ENCODE data around the gene PPM1F.

PPM1F gene, protein sequence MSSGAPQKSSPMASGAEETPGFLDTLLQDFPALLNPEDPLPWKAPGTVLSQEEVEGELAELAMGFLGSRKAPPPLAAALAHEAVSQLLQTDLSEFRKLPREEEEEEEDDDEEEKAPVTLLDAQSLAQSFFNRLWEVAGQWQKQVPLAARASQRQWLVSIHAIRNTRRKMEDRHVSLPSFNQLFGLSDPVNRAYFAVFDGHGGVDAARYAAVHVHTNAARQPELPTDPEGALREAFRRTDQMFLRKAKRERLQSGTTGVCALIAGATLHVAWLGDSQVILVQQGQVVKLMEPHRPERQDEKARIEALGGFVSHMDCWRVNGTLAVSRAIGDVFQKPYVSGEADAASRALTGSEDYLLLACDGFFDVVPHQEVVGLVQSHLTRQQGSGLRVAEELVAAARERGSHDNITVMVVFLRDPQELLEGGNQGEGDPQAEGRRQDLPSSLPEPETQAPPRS

DNA sequence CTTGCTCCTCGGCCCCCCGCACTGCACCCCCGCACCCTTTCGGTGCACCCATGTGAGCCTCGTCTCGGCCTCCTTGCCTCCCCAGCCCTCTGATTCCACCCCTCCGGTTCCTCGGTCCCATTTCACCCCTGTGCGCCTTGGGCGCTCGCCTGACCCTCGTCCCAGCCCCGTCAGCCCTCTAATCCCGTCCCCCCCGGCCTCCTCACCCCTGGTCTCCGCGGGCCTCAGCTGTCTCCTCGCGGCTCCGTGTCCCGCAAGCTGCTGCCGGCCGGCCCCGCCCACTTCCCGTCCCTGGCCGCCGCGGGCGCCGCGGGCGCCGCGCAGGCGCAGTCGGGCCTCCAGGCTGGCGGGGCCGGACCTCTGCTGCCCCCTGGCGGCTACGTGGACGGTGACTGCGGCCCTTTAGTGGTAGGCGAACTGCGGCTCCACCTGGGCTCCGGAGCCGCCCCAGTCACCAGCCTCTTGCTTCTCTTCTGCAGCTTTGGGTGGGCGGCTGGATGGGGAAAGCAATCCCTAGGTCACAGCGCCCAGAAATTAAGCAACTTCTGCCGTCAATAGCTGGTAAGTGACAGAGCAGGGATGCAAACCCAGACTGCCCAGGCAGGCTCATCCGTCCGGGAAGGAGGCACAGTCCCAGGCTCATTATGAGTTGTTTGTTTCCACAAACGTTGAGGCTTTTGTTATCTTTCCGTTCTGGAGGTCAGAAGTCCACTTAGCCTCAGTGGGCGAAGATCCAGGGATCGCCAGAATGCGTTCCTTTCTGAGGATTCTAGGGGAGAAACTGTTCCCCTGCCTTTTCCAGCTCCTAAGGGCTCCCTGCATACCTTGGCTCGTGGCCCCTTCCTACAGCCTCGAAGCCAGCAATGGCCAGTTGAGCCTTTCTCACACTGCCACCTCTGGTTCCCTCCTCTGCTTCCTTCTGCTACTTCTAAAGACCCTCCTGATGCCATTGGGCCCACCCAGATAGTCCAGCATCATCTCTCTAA lies at the start of gene PPM1F:
PPM1F (minus strand) TSS at position 263 of the 986 bp plus-strand sequence. CDS start 6,800 bp downstream, outside the sequence.
- no peak for DNase-seq (ENCODE audit: low read depth, low spot score)

DNA sequence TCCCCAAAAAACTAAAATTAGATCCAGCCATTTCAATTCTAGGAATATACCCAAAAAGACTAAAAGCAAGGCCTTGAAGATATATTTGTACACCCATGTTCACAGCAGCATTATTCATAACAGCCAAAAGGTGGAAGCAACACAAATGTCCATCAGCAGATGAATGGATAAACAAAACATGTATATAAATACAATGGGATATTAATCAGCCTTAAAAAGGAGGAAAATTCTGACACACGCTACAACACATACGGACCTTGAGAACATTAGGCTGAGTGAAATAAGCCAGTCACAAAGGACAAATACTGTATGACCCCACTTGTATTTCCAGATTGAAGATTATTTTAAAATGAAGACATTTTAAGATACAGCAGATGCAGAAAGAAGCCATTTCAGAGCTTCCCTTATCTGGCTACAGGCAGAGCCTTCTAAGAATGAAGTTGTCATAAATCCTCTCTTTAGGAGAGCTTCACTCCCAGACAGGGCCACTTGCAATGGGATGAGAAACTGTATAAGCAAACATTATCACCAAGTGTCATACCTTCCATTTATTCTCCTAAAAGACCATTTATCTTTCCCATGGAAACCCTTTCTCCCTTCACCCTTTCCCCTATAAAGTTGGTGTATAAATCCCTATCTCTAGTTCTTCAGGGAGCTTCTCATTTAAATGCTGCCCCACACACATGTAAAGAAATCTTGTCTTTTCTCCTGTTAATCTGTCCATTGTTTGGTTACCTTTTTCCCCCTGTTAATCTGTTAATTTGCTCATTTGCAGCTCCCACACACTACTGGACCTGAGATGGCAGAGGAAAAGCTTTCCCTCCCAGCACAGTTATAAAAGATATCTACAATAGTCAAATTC lies 49.2 kb upstream of the PPM1F start:
- no peak for DNase-seq (ENCODE audit: low read depth, low spot score)

DNA sequence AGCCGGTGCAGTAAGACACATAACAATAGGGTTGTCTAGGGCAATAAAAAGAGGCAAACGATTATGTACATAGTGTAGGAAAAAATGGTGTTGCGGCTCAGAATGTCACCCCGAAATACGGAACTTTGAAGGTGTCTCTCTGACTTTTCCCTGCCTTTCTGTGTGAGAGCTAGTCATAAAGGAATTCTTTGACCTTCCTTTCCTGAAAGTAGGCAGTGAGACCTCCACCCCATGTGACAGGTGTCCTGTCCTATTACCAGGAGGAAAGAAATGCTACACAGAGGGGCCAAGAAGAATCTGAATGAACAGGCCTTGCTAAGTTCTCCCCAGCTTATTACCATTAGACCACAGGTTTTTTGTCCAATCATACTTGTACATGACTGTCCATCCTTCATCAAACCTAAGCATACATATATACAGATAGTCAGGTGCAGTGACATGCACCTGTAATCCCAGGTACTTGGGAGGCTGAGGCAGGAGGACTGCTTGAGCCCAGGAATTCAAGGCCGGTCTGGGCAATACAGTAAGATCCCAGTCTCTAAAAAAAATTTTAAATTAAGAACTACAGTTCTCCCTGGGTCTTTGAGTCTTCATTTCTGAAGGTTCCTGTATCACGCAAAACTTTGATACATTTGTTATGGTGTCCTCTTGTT lies 46.1 kb upstream of the PPM1F start:
- no peak for DNase-seq (ENCODE audit: low read depth, low spot score)

DNA sequence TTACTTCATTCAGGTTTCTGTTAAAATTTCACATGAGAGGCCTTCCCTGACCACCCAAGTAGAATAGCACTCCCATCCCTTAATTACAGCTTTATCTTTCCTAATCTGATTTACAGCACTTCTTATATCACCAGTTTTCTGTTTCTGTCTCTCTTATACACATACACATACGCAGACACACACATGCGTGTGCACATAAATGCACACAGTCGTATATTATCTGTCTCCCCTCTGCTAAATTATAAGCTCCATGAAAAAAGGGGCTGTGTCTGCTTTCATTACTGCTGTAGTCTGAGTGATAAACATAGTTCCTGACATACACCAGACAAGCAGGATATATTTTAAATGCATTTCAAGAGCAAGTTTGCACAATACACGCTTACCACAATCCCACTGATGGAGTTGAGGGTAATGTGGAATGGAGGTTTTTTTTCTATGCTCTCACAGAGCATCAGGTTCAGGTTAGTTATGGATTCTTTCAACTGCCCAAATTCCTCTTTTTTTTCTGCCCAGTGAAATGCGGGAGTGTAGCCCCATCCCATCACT lies 43.6 kb upstream of the PPM1F start:
- no peak for DNase-seq (ENCODE audit: low read depth, low spot score)

DNA sequence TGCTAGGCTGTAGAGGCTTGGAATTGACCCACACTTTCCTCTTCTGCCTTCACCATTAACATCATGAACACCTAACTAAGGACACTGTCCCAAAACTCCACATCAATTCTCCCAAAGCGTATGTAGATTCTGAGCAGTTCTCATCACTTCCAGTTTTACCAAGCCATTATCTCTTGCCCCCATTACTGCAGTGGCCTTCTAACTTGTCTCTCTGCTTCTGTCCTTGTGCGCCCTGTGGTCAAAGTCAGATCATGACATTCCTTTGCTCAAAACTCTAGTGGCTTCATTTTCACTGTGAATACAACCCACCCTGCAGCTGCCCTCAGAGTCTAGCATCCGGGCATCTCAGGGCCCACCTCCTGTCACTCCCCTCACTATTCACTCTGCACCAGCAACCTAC lies 43.0 kb upstream of the PPM1F start:
- DNase-seq (ENCODE audit: low read depth, low spot score): no peak

DNA sequence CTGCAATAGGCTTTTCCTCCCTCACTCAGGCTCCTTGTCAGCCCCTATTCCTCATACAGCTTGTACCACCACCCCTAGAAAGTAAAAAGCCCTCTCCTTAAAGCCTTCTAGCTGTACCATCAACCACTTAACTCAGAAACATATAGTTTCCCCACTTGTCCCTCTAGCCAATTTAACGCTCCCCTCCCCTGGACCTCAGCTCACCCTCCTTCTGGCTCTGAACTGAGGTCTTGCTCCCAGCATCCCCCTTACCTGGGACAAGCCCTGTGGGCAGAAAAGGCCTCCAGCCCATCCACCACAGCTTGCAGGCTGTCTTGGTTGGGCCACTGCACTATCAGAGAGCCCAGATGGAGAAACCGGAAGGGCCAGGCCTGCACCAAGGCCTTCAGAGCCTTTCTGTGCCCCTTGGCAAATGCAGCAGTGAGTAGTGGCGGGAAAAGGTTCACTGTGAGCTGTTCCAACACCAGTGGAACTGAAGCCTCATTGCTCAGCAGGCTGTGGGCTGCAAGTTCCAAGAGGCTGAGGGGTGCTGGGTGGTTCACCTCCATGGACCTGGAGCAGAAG lies 42.3 kb upstream of the PPM1F start:
- no peak for DNase-seq (ENCODE audit: low read depth, low spot score)

DNA sequence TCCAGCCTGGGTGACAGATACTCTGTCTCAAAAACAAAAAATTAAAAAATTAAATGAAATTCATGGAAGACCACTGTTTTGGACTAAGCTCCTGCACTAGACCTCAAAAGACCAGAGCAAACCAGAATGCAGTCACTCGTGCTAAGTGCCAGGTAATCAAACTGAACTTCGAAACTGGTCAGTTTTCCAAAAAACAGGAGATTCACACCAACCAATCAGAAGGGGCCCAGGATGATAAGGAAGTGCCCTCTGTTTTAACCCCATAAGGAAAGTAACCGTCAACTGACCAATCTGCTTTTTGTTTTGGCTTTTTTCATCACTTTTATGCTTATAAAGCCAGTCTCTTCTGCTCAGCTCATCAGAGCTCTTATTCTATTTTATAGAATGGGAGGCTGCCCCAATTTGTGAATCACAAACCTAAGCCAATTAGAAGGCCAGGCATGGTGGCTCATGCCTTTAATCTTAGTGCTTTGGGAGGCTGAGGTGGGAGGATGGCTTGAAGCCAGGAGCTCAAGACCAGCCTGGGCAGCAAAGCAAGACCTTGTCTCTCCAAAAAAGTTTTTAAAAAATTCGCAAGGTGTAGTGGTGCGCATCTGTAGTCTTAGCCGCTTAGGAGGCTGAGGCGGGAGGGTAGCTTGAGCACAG lies 40.1 kb upstream of the PPM1F start:
- DNase-seq (ENCODE audit: low read depth, low spot score): no peak

DNA sequence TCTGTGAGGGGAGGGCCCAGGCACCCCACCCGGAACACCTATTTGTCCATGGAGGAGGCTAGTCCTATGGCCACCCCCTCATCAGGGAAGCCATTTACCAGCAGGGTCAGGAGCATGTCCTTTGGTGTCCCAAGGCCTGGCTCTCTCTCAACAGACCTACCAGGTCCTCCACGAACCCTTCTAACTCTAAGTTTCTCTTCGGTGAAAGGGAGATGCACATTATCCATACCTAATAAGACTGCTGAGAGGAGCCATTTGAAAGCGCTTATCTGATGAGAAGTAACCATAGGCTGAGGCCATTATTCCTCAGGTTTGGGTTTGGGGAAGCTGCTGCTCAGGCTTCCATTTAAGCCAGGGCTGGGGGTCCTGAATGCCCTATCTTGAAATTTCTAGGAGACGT lies 39.1 kb upstream of the PPM1F start:
- DNase-seq (ENCODE audit: low read depth, low spot score): no peak

DNA sequence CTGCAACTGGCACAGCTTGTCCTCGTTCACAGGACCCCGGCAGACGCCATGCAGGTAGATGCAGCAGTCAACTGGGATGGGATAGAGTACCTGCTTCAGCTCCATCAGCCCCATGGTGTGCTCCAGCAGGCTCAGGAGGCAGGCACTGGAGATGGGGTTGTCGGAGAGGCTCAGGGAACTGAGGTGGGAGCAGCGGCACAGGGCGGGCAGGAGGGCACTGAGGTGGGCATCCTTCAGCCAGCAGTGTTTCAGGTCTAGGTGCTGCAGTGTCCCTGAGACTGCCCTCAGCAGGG lies 38.6 kb upstream of the PPM1F start:
- DNase-seq (ENCODE audit: low read depth, low spot score): no peak

DNA sequence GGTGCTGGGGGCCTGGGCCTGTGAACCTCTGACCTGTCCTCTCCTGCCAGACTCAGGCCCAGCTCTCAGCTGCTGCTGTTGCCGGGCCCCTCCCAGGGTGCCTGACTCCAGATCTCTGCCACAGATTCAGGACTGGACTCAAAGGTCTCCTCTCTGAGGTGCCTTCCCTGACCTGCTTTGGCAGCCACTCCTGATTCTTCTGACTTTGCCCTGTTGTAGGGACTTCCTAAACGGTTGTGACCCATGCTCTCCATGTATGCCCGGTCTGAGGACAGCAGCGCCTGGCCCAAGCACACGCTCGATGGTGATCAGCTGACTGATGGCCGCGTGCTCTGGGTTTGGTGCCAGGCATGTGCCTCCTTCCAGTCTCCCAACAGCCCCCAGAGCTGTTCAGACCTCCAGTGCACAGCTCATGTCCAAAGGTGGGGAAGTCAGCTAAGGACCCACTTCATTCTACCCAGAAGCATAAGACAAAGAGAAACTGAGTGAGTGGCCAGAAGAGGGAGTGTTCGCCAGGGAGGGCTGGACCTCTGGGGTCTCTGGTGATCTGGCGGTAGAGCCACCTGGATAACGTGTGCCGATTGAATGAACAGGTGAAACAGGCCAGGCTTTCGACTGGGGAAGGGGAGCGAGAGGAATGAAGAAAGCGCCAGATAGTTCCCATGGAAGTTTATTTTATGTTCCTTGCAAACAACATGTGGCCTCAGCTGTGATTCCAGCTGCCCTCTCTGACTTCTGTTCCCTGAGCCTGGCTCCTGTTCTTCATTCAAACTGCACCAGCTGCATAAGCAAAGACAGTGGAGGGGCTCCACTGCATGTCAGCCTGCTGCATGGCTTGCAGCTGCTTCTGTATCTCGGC lies 38.0 kb upstream of the PPM1F start:
- DNase-seq (ENCODE audit: low read depth, low spot score): no peak

DNA sequence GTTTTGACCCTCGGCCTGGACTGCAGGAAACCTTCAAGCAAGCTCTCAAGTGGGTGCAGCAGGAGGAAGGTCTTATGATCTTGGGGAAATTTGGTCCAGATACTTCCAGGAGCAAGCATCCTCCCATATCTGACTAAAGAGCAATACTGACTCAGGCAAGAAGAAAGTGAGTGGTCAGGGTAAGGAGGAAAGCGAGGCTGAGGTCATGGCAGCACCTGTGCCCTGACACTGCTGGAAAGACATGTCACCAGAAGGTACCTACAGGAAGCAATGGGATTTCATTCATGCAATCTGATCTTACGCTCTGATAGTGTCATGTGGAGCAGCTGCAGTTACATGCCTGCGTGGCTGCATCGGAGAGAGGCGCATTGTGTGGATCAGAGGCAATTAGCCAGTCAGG lies 36.4 kb upstream of the PPM1F start:
- no peak for DNase-seq (ENCODE audit: low read depth, low spot score)

DNA sequence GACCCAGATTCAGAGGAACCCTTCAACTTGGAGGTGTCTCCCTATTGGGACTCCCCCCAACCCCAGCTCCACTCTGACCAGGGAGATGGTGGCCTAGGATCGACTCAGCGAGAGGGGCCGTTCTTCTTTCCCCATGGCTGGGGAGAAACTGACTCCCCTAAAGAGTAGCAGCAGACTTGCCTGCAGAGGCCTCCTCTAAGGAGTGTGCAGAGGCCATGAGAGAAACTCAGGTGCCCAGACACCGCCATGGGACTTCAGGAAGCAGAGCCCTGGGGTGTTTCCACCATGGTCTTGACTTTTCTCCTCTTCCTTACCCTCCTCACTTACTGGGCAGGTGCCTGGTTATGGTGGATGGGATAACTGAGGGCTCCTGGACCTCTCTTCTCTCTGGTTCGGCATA lies 32.6 kb upstream of the PPM1F start:
- DNase-seq (ENCODE audit: low read depth, low spot score): no peak

DNA sequence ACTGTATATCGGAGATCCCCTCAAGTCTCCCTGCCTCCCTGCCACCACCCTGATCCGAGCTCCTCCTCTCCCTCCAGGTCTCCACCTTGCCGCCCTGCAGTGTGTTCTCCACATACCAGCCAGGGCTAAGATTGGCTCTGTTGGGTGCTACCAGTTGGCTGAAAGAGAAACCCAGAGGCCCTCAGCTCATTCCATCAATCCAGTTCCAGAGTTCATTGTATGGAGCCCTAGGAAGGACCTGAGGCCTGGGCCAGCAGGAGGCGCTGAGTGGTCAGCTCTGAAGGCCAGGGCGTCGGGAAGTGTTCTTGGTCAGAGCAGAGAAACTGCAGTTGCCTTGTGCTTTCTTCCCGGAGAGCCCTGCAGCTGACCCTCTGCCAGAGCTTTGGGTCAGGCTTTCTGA lies 32.1 kb upstream of the PPM1F start:
- DNase-seq (ENCODE audit: low read depth, low spot score): no peak

DNA sequence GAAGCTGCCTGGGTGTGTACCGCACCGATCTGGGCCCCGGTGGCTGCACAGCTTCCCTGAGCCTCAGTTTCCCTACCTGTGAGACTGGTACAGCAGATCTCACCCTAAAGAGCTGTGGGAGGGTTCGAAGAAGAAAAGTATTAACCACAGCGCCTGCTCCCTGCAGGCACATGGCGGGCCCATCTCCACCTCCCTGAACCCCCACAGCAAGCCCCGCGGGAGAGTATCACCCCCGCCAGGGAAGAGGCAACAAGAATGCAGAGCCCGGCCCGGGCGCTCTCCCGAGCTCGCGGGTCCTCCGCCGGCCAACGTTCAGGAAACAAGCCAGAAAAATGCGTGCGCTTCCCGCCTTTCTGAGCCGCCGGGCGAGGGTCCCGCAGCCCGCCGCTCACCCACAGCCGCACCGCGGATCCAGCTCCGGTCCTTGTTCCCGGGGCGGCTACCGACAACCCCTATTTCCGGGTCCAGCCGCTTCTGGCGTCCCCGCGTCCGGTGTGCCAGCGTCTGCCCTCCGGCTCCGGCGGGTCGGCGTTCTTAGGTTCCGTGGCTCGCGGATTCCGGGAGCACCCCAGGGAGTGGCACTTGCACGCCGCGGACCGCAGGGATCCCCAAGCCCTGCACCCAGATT lies 29.8 kb upstream of the PPM1F start, which contains the start of gene TOP3B:
TOP3B (minus strand) TSS at position 450 of the 628 bp plus-strand sequence. CDS start 7,078 bp downstream, outside the sequence.
- no peak for DNase-seq (ENCODE audit: low read depth, low spot score)

DNA sequence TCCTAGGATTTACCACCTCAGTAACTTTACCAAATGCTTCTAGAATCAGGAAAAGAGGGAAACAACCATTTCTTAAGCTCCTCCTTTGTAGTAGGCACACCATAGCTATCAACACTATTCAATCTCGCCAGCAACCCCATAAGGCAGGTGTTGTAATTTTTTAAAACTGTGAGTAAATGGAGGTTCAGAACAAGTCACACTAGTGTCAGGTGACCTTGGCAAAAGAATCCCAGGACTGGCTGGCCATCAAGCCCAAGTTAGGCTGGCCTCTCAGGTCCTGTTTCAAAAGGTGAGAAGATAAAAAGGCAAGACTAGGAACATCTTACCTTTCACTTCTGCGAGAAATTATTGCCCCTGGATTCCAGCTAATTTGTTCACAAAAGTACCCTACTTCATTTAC lies 29.2 kb upstream of the PPM1F start:
- DNase-seq (ENCODE audit: low read depth, low spot score): no peak

DNA sequence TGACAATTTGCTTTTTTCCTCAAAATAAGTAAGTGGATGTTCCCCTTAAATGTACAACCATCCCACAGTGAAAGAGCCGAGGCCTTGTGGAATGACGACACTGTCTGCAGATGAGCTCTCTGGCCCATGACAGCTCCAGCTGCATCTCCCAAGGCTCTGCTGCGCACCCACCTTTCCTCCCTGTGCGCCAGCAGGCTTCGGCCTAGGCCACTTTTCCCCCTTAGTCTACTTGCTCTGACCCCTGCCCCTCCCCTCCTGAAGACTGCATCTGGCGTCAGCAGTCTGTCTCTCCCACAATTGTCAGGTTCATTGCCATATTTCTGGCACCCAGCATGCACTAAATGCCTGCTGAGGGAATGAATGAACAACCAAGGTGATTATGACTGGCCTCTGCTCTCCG lies 27.9 kb upstream of the PPM1F start:
- DNase-seq (ENCODE audit: low read depth, low spot score): no peak

DNA sequence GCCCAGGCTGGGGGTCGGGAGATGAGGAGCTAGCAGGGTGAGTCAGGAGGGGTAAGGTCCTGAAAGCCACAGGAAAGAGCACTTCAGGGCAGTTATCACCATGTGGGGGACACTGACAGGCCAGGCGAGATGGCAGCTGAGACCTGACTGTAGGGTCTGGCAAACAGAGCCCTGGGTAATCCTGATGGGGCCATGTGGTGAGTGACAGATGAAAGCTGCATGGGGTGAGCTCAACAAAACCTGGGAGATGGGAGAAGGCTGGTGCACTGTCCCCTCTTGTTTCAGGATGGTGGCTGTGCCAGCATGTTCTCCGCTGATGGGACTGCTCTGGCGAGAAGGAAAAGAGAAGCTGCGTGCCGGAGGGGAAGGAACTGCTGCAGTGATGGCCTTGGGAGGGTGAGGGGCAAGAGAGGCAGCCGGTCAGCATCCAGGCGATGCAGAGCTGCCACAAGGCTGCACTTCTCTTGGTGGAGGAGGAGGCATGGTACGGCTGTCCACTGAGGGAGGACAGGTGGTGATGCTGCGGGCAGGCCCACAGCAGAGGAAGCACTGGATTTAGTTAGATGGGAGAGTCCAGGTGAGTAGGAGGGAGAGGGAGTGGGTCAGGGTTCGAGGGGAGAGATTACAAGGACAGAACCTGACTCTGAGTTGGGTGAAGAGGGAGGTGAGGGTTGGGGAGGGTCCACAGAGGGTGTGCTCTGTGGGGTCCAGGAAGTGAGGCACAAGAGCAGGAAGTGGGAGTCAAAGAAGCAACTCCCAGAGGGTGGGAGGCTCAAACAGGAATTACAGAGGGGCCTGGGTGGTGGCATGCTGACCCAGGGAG lies 26.1 kb upstream of the PPM1F start:
- no peak for DNase-seq (ENCODE audit: low read depth, low spot score)

DNA sequence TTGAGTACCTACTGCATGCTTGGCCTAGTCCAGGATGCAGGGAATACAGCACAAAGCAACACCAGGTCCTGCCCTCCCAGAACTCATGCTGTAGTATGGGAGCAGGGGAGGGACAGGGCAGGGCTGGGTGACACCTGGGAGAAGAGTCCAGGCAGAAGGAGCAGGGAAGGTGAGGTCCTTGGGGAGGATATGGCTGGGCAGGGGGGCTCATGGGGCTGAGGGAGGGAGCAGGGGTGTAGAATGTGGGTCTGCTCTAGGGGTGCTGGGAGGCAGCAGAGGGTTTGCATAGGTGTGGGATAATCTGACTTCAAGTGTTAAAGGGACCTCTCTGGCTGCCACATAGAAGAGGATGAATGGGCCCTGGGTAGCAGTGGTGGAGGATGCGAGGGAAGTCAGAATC lies 25.2 kb upstream of the PPM1F start:
- DNase-seq (ENCODE audit: low read depth, low spot score): no peak

All from brain pericyte (primary cell).